GM23338 (cell line): ENCODE measurements around the gene SYNE1. TPM values are rescaled to one million over a fixed set of nuclear protein-coding genes. Genes with fewer than 3 reads are reported as not detected.

ENCODE experiments used
- ATAC-seq: fragments of 200-7000 bp; cut with Tn5 transposase; 3 replicates; pipeline ENCODE4 v1.9.1; 2020
- DNase-seq: peaks from one replicate; pipeline ENCODE4 v3.0.0-alpha.2; 2015; ENCODE audit warnings: low spot score
- H2AFZ ChIP-seq: fragments of 200-600 bp; sonication (generic); 2 replicates; pipeline ENCODE4 v1.8.0; 2016; ENCODE audit warnings: antibody characterized with exemption, mild to moderate bottlenecking, moderate library complexity
- H3F3A ChIP-seq: fragments of 200-600 bp; sonication (generic); replicated peaks from 2 replicates; pipeline ENCODE4 v1.8.0; 2017; ENCODE audit warnings: antibody characterized with exemption, mixed run types, low read depth
- H3K27ac ChIP-seq: fragments of 200-600 bp; sonication (generic); 2 replicates; pipeline ENCODE4 v1.6.1; 2016; ENCODE audit warnings: low read depth
- H3K27me3 ChIP-seq: fragments of 200-600 bp; sonication (generic); 2 replicates; pipeline ENCODE4 v1.8.0; 2016; ENCODE audit warnings: mild to moderate bottlenecking, mixed run types, moderate library complexity; ENCODE audit not compliant: insufficient read depth
- H3K36me3 ChIP-seq: fragments of 200-600 bp; sonication (generic); 2 replicates; pipeline ENCODE4 v1.8.0; 2016; ENCODE audit warnings: mild to moderate bottlenecking; ENCODE audit not compliant: insufficient read depth
- H3K4me1 ChIP-seq: fragments of 200-600 bp; sonication (generic); 2 replicates; pipeline ENCODE4 v1.8.0; 2016; ENCODE audit warnings: mild to moderate bottlenecking, moderate library complexity; ENCODE audit not compliant: insufficient read depth
- H3K4me2 ChIP-seq: fragments of 200-600 bp; sonication (generic); 2 replicates; pipeline ENCODE4 v1.7.1; 2017; ENCODE audit warnings: mixed run types
- H3K4me3 ChIP-seq: fragments of 200-600 bp; sonication (generic); 2 replicates; pipeline ENCODE4 v1.6.1; 2016; ENCODE audit warnings: mixed run types
- H3K79me2 ChIP-seq: fragments of 200-600 bp; sonication (generic); replicated peaks from 2 replicates; pipeline ENCODE4 v1.8.0; 2017; ENCODE audit warnings: mild to moderate bottlenecking; ENCODE audit not compliant: insufficient read depth
- H3K9me2 ChIP-seq: fragments of 200-600 bp; sonication (generic); 2 replicates; pipeline ENCODE4 v1.8.0; 2017; ENCODE audit not compliant: insufficient read depth
- H4K20me1 ChIP-seq: fragments of 200-600 bp; sonication (generic); replicated peaks from 2 replicates; pipeline ENCODE4 v1.8.0; 2017; ENCODE audit warnings: mild to moderate bottlenecking; ENCODE audit not compliant: insufficient read depth
- H3K27ac Mint-ChIP-seq: 2 replicates; pipeline ENCODE4 v1.8.0; 2020; ENCODE audit warnings: inconsistent platforms, mild to moderate bottlenecking, moderate library complexity, mixed read lengths
- H3K27me3 Mint-ChIP-seq: 3 replicates; pipeline ENCODE4 v1.8.0; 2022; ENCODE audit warnings: low read depth, mild to moderate bottlenecking, moderate library complexity, mixed read lengths, inconsistent platforms; ENCODE audit not compliant: insufficient read depth, poor library complexity
- H3K36me3 Mint-ChIP-seq: 3 replicates; pipeline ENCODE4 v1.8.0; 2021; ENCODE audit warnings: low read depth, mild to moderate bottlenecking, inconsistent platforms, moderate library complexity, mixed read lengths
- H3K4me1 Mint-ChIP-seq: 3 replicates; pipeline ENCODE4 v1.8.0; 2020; ENCODE audit warnings: mild to moderate bottlenecking, inconsistent platforms, mixed read lengths
- H3K4me3 Mint-ChIP-seq: 3 replicates; pipeline ENCODE4 v1.8.0; 2021; ENCODE audit warnings: moderate library complexity, mild to moderate bottlenecking, inconsistent platforms, mixed read lengths
- H3K9me3 Mint-ChIP-seq: 3 replicates; pipeline ENCODE4 v1.8.0; 2020; ENCODE audit warnings: moderate library complexity, mild to moderate bottlenecking, inconsistent platforms, mixed read lengths
- EZH2 ChIP-seq: fragments of 200-600 bp; sonication (generic); IDR thresholded peaks from one replicate; pipeline ENCODE4 v1.8.0; 2017; ENCODE audit warnings: antibody characterized with exemption, mild to moderate bottlenecking, low read depth; ENCODE audit not compliant: unreplicated experiment
- JUNB ChIP-seq: IDR thresholded peaks from one replicate; pipeline ENCODE4 v1.6.1; 2016; ENCODE audit warnings: antibody characterized with exemption; ENCODE audit not compliant: unreplicated experiment
- POLR2AphosphoS5 ChIP-seq: IDR thresholded peaks from 2 replicates; pipeline ENCODE4 v1.6.1; 2016; ENCODE audit warnings: antibody characterized with exemption, low read depth
- ZNF114 ChIP-seq: fragments of 250-450 bp; sonication (Bioruptor Pico); IDR thresholded peaks from 2 replicates; pipeline ENCODE4 v1.5.0; 2020; ENCODE audit warnings: mild to moderate bottlenecking, moderate library complexity
- ZNF331 ChIP-seq: fragments of 250-450 bp; sonication (Bioruptor Pico); IDR thresholded peaks from 2 replicates; pipeline ENCODE4 v1.5.0; 2020; ENCODE audit warnings: low read depth, mild to moderate bottlenecking, moderate library complexity
- polyA plus RNA-seq: library from polyadenylated mRNA; unstranded; fragments of >200 nt; fragmentation: Nextera tagmentation; extraction: Ambion mirVana; gene quantifications from 2 replicates; pipeline ENCODE4 v1.2.1, GENCODE V29; 2016
- total RNA-seq: library from RNA; depleted of rRNA; stranded (reverse); fragments of >200 nt; shearing (Covaris generic); gene quantifications from 2 replicates; pipeline ENCODE4 v1.2.3, GENCODE V29; 2014
- TF ChIP-seq, protein P1 (sequence below), 2 experiments: fragments of 200-600 bp in 1 of 2; sonication (generic) in 1 of 2; conservative IDR thresholded peaks; 2 replicates each; pipeline versions ENCODE4 v1.5.1 to v1.6.1; 2016 to 2017; ENCODE audit warnings: antibody characterized with exemption in 2 of 2, low read depth in 2 of 2, mild to moderate bottlenecking in 2 of 2, moderate library complexity in 1 of 2
- TF ChIP-seq, protein P2 (sequence below): IDR thresholded peaks from one replicate; pipeline ENCODE4 v1.6.1; 2018; ENCODE audit warnings: antibody characterized with exemption; ENCODE audit not compliant: unreplicated experiment

The SYNE1 gene
- total and polyA plus RNA-seq, 2 experiments from 2014 or later: 3.9 to 13.6 TPM

DNA sequence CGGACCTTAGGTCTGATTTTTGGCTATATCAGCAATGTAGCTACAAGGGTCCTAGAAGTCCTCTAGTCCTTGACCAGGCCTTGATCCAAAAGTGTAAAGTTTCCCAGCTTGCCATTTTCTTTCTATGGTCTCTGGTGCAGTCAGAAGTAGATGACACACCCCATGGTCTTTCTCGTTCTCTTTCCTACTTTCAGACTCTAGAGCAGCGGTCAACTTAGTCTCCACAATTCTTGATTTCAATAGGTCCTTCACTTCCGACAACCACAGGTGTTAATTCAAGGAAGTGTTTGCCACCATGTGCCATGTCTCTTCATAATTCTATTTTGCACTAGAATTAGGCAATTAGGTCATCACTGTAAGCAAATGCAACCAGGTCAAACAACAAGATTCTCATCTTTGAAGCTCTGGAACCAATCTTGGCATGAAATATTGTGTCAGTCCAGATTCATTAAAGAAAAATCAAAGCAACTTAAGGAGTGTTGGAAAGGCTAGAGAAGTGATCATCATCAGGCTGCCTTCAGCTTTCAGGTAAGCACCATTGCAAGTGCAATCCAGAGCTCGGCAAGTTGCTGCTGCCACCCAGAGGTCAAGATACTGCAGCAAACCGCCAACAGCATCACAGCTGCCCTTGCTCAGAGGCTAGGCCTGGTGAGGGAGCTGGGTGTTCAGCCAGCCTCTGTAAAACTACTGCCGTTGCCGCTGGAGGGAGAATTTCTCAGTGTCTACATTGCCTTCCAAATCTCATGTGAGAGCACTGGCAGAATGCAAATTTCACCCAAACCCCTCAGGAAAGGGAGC is 5.6 kb upstream of the SYNE1 start:
- Mint-ChIP-seq H3K4me1 (peaks cover 9% of the 10 kb centered on the region), H3K36me3 (no peaks in the 10 kb centered on the region; the same call in 2 of the 3 replicates), H3K4me3 (no peak overlapping the region), H3K9me3 (no peaks in the 10 kb centered on the region), H3K27me3 (peaks cover 15% of the 10 kb centered on the region), H3K27ac (0 out of 2 replicates have a peak overlapping the region, but pooled peaks have one; percentile 52)
- H3K9me2 ChIP-seq: no peaks in the 10 kb centered on the region
- peak overlapping the region; percentile 30; the same call in 1 of the 2 replicates for H3K27ac ChIP-seq
- H4K20me1 ChIP-seq: no peaks in the 10 kb centered on the region
- peak; percentile 87 for DNase-seq
- no peaks in the 10 kb centered on the region for H3F3A ChIP-seq
- peaks cover 13% of the 10 kb centered on the region for H3K27me3 ChIP-seq
- H3K79me2 ChIP-seq: no peaks in the 10 kb centered on the region
- H2AFZ ChIP-seq: peak overlapping the region; percentile 94
- H3K4me1 ChIP-seq: no peaks in the 10 kb centered on the region
- H3K36me3 ChIP-seq: no peaks in the 10 kb centered on the region
- no peak for TF ChIP-seq EZH2
- no peak for TF ChIP-seq ZNF331 (CRISPR knock-in tag)
- TF ChIP-seq, protein P1, sequence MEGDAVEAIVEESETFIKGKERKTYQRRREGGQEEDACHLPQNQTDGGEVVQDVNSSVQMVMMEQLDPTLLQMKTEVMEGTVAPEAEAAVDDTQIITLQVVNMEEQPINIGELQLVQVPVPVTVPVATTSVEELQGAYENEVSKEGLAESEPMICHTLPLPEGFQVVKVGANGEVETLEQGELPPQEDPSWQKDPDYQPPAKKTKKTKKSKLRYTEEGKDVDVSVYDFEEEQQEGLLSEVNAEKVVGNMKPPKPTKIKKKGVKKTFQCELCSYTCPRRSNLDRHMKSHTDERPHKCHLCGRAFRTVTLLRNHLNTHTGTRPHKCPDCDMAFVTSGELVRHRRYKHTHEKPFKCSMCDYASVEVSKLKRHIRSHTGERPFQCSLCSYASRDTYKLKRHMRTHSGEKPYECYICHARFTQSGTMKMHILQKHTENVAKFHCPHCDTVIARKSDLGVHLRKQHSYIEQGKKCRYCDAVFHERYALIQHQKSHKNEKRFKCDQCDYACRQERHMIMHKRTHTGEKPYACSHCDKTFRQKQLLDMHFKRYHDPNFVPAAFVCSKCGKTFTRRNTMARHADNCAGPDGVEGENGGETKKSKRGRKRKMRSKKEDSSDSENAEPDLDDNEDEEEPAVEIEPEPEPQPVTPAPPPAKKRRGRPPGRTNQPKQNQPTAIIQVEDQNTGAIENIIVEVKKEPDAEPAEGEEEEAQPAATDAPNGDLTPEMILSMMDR (conservative IDR thresholded peaks at IDR 0.05; ENCODE audit: low read depth in 2 of 2): peak; percentile 74 to 96
- no peak overlapping the region for H3K4me2 ChIP-seq
- ATAC-seq: peak; percentile 100
- H3K4me3 ChIP-seq: no peak overlapping the region

DNA sequence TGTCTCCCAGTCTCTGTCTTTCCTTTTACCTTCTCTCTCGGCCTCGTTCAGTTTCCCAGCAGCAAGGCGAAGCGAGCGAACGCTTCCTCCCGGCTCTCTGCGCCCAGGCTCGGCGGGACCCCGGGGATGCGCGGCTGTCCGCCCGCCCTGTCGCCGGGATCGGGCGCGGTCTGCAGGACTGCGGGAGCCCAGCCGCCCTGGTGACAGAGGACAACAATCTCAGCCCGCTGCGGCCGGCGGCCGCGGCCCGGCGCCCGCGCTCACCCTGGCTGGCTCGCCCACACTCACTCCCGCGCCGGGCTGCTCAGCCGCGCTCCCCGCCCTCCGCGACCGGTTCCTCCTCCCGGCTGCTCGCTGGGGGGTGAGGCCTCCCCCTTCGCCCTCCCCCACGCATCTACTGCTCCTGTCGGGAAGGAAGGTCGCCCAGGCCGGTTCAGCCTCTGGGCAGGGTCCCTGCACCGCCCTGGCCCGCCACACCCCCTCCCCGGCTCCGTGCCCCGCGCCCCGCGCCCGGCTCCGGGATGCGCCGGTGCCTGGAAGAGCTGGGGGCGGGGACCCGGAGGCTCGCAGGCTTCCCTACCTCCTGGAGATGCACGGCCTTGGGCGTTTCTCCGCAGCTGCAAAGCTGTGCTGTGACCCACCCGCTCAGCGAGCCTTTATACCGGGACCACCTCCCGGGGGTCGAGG is 410 bp downstream of the SYNE1 start:
- Mint-ChIP-seq H3K4me1 (peaks cover 9% of the 10 kb centered on the region; the same call in 2 of the 3 replicates), H3K9me3 (no peaks in the 10 kb centered on the region; the same call in 2 of the 3 replicates), H3K36me3 (no peaks in the 10 kb centered on the region; the same call in 2 of the 3 replicates), H3K27me3 (peaks cover 35% of the 10 kb centered on the region), H3K4me3 (peak overlapping the region; percentile 89), H3K27ac (no peak overlapping the region)
- H3K27me3 ChIP-seq: peaks cover 48% of the 10 kb centered on the region
- H3K27ac ChIP-seq: no peak overlapping the region
- no peaks in the 10 kb centered on the region for H4K20me1 ChIP-seq
- H3K4me2 ChIP-seq: peak overlapping the region; percentile 96
- H2AFZ ChIP-seq: peak overlapping the region; percentile 98
- no peaks in the 10 kb centered on the region for H3K9me2 ChIP-seq
- H3K36me3 ChIP-seq: no peaks in the 10 kb centered on the region
- peak overlapping the region; percentile 79 for H3K4me3 ChIP-seq
- no peaks in the 10 kb centered on the region for H3K79me2 ChIP-seq
- peak; percentile 74 for DNase-seq
- no peaks in the 10 kb centered on the region for H3F3A ChIP-seq
- ATAC-seq: peak; percentile 83
- peaks cover 4% of the 10 kb centered on the region for H3K4me1 ChIP-seq
- TF ChIP-seq JUNB (no peak), ZNF114 (CRISPR knock-in tag) (no peak), POLR2AphosphoS5 (no peak), EZH2 (no peak)
- TF ChIP-seq, protein P1 (conservative IDR thresholded peaks at IDR 0.05; ENCODE audit: low read depth in 2 of 2): no peak
- TF ChIP-seq, protein P2, sequence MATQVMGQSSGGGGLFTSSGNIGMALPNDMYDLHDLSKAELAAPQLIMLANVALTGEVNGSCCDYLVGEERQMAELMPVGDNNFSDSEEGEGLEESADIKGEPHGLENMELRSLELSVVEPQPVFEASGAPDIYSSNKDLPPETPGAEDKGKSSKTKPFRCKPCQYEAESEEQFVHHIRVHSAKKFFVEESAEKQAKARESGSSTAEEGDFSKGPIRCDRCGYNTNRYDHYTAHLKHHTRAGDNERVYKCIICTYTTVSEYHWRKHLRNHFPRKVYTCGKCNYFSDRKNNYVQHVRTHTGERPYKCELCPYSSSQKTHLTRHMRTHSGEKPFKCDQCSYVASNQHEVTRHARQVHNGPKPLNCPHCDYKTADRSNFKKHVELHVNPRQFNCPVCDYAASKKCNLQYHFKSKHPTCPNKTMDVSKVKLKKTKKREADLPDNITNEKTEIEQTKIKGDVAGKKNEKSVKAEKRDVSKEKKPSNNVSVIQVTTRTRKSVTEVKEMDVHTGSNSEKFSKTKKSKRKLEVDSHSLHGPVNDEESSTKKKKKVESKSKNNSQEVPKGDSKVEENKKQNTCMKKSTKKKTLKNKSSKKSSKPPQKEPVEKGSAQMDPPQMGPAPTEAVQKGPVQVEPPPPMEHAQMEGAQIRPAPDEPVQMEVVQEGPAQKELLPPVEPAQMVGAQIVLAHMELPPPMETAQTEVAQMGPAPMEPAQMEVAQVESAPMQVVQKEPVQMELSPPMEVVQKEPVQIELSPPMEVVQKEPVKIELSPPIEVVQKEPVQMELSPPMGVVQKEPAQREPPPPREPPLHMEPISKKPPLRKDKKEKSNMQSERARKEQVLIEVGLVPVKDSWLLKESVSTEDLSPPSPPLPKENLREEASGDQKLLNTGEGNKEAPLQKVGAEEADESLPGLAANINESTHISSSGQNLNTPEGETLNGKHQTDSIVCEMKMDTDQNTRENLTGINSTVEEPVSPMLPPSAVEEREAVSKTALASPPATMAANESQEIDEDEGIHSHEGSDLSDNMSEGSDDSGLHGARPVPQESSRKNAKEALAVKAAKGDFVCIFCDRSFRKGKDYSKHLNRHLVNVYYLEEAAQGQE: no peak
